Superior temporal gyrus (tissue), 1 donor: ENCODE results near the gene RAD23B.

Experiments
- DNase-seq: peaks from one replicate; pipeline ENCODE4 v3.0.0-alpha.2; 2016; ENCODE audit errors: extremely low spot score

RAD23B gene

DNA sequence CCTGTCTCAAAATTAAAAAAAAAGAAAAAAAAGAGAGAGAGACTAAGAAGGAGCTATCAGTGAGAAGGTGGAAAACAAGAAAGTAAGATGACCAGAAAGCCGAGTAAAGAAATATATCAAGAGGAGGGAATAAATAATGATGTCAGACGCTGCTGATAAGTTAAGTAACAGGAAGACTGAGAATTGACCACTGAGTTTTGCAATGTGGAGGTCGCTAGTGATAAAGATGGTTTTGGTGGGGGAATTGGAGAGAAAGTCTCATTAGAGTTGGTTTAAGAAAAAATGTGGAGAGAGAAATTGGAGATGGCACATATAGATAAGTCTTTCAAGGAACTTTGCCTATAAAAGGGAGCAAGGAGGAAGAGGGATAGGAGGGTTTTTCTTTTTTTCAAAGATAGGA is 91.9 kb downstream of the RAD23B start:
- no peak for DNase-seq

DNA sequence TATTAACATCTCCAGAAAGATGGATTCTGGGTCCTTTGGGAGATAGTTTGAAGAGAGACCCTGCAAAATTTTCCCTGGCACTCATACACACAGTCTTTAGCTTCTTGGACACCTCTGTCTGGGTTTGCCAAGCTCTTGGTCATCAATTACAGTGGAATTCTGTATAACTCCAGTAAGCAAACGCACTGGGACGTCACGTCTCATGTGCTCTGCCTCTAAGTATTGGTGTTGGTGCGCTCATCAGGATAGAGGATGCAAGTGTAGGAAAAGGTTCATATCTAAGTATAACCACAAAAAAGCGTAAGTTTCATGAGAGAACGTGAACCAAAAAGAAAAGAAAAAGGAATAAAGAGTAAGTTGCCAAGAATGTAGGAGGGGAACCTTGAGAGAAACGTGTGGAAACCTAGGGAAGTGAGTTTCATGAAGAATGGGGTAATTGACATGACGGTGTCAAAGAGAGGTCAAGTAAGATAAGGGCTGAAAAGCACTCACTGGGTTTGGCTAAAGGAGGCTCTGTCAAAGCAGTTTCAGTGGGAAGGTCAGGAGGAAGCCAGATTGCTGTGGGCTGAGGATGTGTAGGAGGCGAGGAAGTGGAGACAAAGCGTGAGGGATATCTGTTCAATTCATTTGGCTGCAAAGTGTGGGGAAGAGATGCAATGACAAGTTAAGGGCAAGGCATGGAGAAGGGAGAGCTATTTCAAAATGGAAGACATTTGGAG is 92.7 kb downstream of the RAD23B start:
- no peak for DNase-seq

DNA sequence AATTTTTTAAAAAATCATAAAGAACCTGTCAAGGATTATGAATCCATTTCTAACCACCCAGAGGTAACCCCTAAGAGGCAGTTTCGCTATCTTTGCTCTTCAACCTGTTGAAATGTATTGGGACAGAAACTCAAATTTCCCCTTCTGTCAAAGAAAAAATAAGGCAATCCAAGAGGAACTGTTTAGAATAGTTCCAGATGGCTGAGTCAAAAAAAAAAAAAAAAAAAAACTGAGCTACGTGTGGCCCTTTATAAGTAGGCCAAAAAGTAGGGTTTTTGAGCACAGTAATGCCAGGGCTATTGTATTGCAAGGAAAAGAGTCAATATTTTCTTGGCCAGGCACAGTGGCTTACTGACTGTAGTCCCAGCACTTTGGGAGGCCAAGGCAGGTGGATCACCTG is 94.9 kb downstream of the RAD23B start:
- no peak for DNase-seq
